Measurements from ENCODE around the gene CAMTA2. TPM values are rescaled to one million over a fixed set of nuclear protein-coding genes. Genes with fewer than 3 reads are reported as not detected.

Gene CAMTA2
- total RNA-seq, 4 donors from 2014 or later = 11.4 to 27.7 (median 21.4) TPM

DNA sequence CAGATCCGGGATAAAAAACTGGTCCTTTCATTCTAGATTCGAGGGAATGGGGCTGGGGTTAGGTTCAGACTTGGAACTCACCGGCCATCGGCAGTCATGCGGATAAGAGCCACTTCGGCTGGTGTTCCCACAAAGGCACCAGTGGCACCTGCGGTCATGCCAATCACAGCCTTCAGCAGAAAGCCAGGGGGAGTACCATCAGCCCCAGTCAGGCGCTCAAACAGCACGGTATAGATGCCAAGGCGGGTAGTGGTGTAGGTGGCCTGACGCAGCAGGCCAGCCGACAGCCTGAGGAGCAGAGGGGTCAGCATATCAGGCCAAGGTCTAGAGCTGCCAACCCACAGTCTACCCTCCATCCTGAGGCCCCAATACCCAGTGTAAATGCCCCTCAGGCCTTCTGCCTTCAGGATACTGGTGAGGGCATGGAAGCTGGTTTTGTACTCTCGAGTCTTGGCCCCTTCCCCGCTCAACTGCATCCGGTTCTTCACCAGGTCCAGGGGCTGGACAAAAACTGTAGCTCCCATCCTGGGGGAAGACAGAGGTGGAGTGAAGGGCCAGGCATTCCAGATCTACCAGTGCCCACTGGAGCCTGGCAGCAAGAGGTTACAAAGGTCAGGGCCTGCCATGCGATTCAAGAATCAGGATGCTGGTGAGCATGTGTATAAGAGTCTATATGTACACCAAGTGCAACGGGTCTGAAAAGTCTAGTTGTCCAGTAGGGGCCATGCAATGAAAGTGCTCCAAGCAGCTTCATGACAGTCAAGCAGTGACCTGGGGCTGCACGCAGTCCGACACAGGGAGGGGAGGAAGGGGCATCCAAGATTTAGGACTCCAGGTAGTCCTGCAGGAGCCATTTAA is 48.6 kb downstream of the CAMTA2 start:
- TF ChIP-seq CTCF (IDR thresholded peaks at IDR 0.05) = no peak
- ATAC-seq (ENCODE audit: low FRiP score) (no peak), DNase-seq (ENCODE audit: low spot score) (no peak)

DNA sequence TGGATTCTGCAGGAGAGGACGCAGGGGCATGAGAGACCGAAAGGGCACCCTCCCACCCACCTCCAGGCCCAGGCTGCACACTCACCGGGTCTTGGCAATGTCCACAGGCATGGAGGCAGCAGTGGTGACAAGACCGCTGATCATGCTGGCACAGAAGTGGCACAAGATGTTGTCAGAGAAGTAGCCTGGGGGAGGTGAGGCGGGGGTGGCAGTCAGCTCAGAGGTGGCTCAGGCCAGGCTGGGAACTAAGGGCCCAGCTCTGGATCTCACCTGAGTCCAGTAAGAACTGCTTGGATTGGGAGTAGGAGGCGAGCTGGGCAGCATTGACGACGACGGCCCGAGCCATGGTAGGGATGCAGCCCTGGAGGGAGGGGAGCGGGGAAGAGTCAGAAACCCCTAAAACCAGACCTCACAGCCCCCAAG is 49.4 kb downstream of the CAMTA2 start:
- no peak for TF ChIP-seq CTCF (IDR thresholded peaks at IDR 0.05)
- no peak for DNase-seq (ENCODE audit: low spot score)

DNA sequence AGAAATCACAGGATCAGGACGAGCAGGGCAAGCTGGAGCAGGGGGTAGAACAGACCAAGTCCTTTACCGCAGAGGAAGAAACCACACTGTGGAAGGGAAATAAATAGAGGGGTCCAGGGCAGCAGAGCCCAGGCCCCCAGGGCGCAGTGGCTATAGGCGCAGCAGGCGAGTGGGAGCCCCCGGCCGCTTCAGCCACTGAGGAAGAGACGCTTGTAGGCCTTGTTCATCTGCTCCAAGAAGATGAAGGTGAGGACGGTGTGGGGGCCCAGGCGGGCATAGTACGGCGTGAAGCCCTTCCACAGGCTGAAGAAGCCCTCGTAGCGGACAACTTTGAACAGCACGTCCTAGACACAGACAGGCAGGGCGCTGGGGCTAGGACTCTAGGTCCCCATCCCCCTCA is 49.9 kb downstream of the CAMTA2 start:
- ATAC-seq (ENCODE audit: low FRiP score) (no peak), DNase-seq (ENCODE audit: low spot score) (no peak)
- TF ChIP-seq CTCF (IDR thresholded peaks at IDR 0.05) = no peak

More for the DNA sequence above, 49.4 kb downstream of the CAMTA2 start:
- ATAC-seq (ENCODE audit: low FRiP score) = no peak

GRCh38 chr17:4936436-4936835 is 51.0 kb downstream of the CAMTA2 start:
- no peak for TF ChIP-seq CTCF (IDR thresholded peaks at IDR 0.05)
- ATAC-seq (ENCODE audit: low FRiP score) (no peak), DNase-seq (ENCODE audit: low spot score) (no peak)

DNA sequence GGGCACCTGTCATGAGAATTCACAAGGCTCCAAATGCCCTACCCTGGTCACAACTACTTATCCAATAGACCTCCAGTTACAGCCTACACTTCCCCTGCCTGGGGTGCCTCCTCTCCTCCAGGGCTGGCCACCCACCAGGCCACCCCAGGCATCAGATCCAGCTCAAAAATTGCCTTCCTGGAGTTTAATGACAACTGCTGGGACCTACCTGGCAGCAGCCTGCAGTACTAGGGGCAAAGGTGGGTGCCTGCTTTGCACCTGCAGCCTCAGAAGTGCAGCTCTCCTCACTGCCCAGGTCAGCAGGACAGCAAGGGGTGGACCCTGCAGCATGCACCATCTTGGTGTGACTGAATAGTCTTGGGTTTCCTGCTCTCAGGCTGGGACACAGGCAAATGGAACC is 51.8 kb downstream of the CAMTA2 start:
- DNase-seq (ENCODE audit: low spot score) (no peak), ATAC-seq (ENCODE audit: low FRiP score) (no peak)
- TF ChIP-seq CTCF (IDR thresholded peaks at IDR 0.05) = no peak

DNA sequence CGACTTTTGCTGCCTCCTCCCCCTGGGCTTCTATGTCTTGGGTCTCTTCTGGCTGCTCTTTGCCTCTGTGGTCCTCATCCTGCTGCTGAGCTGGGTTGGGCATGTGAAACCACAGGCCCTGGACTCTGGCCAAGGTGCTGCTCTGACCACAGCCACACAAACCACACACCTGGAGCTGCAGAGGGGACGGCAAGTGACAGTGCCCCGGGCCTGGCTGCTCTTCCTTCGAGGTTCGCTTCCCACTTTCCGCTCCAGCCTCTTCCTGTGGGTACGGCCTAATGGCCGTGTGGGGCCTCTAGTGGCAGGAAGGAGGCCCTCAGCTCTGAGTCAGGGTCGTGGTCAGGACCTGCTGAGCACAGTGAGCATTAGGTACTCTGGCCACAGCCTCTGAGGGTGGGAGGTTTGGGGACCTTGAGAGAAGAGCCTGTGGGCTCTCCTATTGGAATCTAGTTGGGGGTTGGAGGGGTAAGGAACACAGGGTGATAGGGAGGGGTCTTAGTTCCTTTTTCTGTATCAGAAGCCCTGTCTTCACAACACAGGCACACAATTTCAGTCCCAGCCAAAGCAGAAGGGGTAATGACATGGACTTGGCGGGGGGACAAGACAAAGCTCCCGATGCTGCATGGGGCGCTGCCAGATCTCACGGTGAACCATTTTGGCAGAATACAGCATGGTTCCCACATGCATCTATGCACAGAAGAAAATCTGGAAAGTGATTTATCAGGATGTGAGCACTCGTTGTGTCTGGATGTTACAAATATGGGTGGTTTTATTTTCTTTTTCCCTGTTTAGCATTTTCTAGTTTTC is 53.1 kb downstream of the CAMTA2 start:
- ATAC-seq (ENCODE audit: low FRiP score) = no peak
- no peak for DNase-seq (ENCODE audit: low spot score)

More for the DNA sequence above, 53.1 kb downstream of the CAMTA2 start:
- TF ChIP-seq CTCF (IDR thresholded peaks at IDR 0.05) = no peak
